GM18519 (cell line): ENCODE results near the gene JOSD2.

Experiments
- ATAC-seq: cut with Tn5 transposase; IDR thresholded peaks from one replicate; pipeline ENCODE4 v1.9.1; 2021; ENCODE audit warnings: mild to moderate bottlenecking, moderate library complexity; ENCODE audit not compliant: unreplicated experiment, low FRiP score

Gene JOSD2

GRCh38 chr19:50458396-50459066 is 52.5 kb downstream of the JOSD2 start:
- ATAC-seq, result no peak

GRCh38 chr19:50457300-50457699 is 53.7 kb downstream of the JOSD2 start:
- no peak for ATAC-seq
